GM23338 (cell line): ENCODE results near the gene PHACTR1. TPM values are rescaled to one million over a fixed set of nuclear protein-coding genes. Genes with fewer than 3 reads are reported as not detected.

ENCODE experiments used
- ATAC-seq: fragments of 200-7000 bp; cut with Tn5 transposase; 3 replicates; pipeline ENCODE4 v1.9.1; 2020
- DNase-seq: peaks from one replicate; pipeline ENCODE4 v3.0.0-alpha.2; 2015; ENCODE audit warnings: low spot score
- H2AFZ ChIP-seq: fragments of 200-600 bp; sonication (generic); 2 replicates; pipeline ENCODE4 v1.8.0; 2016; ENCODE audit warnings: antibody characterized with exemption, mild to moderate bottlenecking, moderate library complexity
- H3F3A ChIP-seq: fragments of 200-600 bp; sonication (generic); replicated peaks from 2 replicates; pipeline ENCODE4 v1.8.0; 2017; ENCODE audit warnings: antibody characterized with exemption, mixed run types, low read depth
- H3K27ac ChIP-seq: fragments of 200-600 bp; sonication (generic); 2 replicates; pipeline ENCODE4 v1.6.1; 2016; ENCODE audit warnings: low read depth
- H3K27me3 ChIP-seq: fragments of 200-600 bp; sonication (generic); 2 replicates; pipeline ENCODE4 v1.8.0; 2016; ENCODE audit warnings: mild to moderate bottlenecking, mixed run types, moderate library complexity; ENCODE audit not compliant: insufficient read depth
- H3K36me3 ChIP-seq: fragments of 200-600 bp; sonication (generic); 2 replicates; pipeline ENCODE4 v1.8.0; 2016; ENCODE audit warnings: mild to moderate bottlenecking; ENCODE audit not compliant: insufficient read depth
- H3K4me1 ChIP-seq: fragments of 200-600 bp; sonication (generic); 2 replicates; pipeline ENCODE4 v1.8.0; 2016; ENCODE audit warnings: mild to moderate bottlenecking, moderate library complexity; ENCODE audit not compliant: insufficient read depth
- H3K4me2 ChIP-seq: fragments of 200-600 bp; sonication (generic); 2 replicates; pipeline ENCODE4 v1.7.1; 2017; ENCODE audit warnings: mixed run types
- H3K4me3 ChIP-seq: fragments of 200-600 bp; sonication (generic); 2 replicates; pipeline ENCODE4 v1.6.1; 2016; ENCODE audit warnings: mixed run types
- H3K79me2 ChIP-seq: fragments of 200-600 bp; sonication (generic); replicated peaks from 2 replicates; pipeline ENCODE4 v1.8.0; 2017; ENCODE audit warnings: mild to moderate bottlenecking; ENCODE audit not compliant: insufficient read depth
- H3K9me2 ChIP-seq: fragments of 200-600 bp; sonication (generic); 2 replicates; pipeline ENCODE4 v1.8.0; 2017; ENCODE audit not compliant: insufficient read depth
- H4K20me1 ChIP-seq: fragments of 200-600 bp; sonication (generic); replicated peaks from 2 replicates; pipeline ENCODE4 v1.8.0; 2017; ENCODE audit warnings: mild to moderate bottlenecking; ENCODE audit not compliant: insufficient read depth
- H3K27ac Mint-ChIP-seq: 2 replicates; pipeline ENCODE4 v1.8.0; 2020; ENCODE audit warnings: inconsistent platforms, mild to moderate bottlenecking, moderate library complexity, mixed read lengths
- H3K27me3 Mint-ChIP-seq: 3 replicates; pipeline ENCODE4 v1.8.0; 2022; ENCODE audit warnings: low read depth, mild to moderate bottlenecking, moderate library complexity, mixed read lengths, inconsistent platforms; ENCODE audit not compliant: insufficient read depth, poor library complexity
- H3K36me3 Mint-ChIP-seq: 3 replicates; pipeline ENCODE4 v1.8.0; 2021; ENCODE audit warnings: low read depth, mild to moderate bottlenecking, inconsistent platforms, moderate library complexity, mixed read lengths
- H3K4me1 Mint-ChIP-seq: 3 replicates; pipeline ENCODE4 v1.8.0; 2020; ENCODE audit warnings: mild to moderate bottlenecking, inconsistent platforms, mixed read lengths
- H3K4me3 Mint-ChIP-seq: 3 replicates; pipeline ENCODE4 v1.8.0; 2021; ENCODE audit warnings: moderate library complexity, mild to moderate bottlenecking, inconsistent platforms, mixed read lengths
- H3K9me3 Mint-ChIP-seq: 3 replicates; pipeline ENCODE4 v1.8.0; 2020; ENCODE audit warnings: moderate library complexity, mild to moderate bottlenecking, inconsistent platforms, mixed read lengths
- EZH2 ChIP-seq: fragments of 200-600 bp; sonication (generic); IDR thresholded peaks from one replicate; pipeline ENCODE4 v1.8.0; 2017; ENCODE audit warnings: antibody characterized with exemption, mild to moderate bottlenecking, low read depth; ENCODE audit not compliant: unreplicated experiment
- EZH2phosphoT487 ChIP-seq: fragments of 200-600 bp; sonication (generic); IDR thresholded peaks from one replicate; pipeline ENCODE4 v1.8.1; 2018; ENCODE audit warnings: antibody characterized with exemption; ENCODE audit not compliant: unreplicated experiment
- NANOG ChIP-seq: IDR thresholded peaks from 2 replicates; pipeline ENCODE4 v1.6.1; 2016; ENCODE audit warnings: antibody characterized with exemption, borderline replicate concordance
- POLR2AphosphoS5 ChIP-seq: IDR thresholded peaks from 2 replicates; pipeline ENCODE4 v1.6.1; 2016; ENCODE audit warnings: antibody characterized with exemption, low read depth
- STAT1 ChIP-seq: IDR thresholded peaks from one replicate; pipeline ENCODE4 v1.6.1; 2016; ENCODE audit warnings: antibody characterized with exemption; ENCODE audit not compliant: unreplicated experiment
- ZNF114 ChIP-seq: fragments of 250-450 bp; sonication (Bioruptor Pico); IDR thresholded peaks from 2 replicates; pipeline ENCODE4 v1.5.0; 2020; ENCODE audit warnings: mild to moderate bottlenecking, moderate library complexity
- ZNF331 ChIP-seq: fragments of 250-450 bp; sonication (Bioruptor Pico); IDR thresholded peaks from 2 replicates; pipeline ENCODE4 v1.5.0; 2020; ENCODE audit warnings: low read depth, mild to moderate bottlenecking, moderate library complexity
- polyA plus RNA-seq: library from polyadenylated mRNA; unstranded; fragments of >200 nt; fragmentation: Nextera tagmentation; extraction: Ambion mirVana; gene quantifications from 2 replicates; pipeline ENCODE4 v1.2.1, GENCODE V29; 2016
- total RNA-seq: library from RNA; depleted of rRNA; stranded (reverse); fragments of >200 nt; shearing (Covaris generic); gene quantifications from 2 replicates; pipeline ENCODE4 v1.2.3, GENCODE V29; 2014
- TF ChIP-seq, protein P1 (sequence below): IDR thresholded peaks from one replicate; pipeline ENCODE4 v1.6.1; 2018; ENCODE audit warnings: antibody characterized with exemption; ENCODE audit not compliant: unreplicated experiment
- TF ChIP-seq, protein P2 (sequence below): IDR thresholded peaks from 2 replicates; pipeline ENCODE4 v1.6.1; 2016; ENCODE audit warnings: antibody characterized with exemption
- TF ChIP-seq, protein P3 (sequence below), 2 experiments: fragments of 200-600 bp in 1 of 2; sonication (generic) in 1 of 2; conservative IDR thresholded peaks; 2 replicates each; pipeline versions ENCODE4 v1.5.1 to v1.6.1; 2016 to 2017; ENCODE audit warnings: antibody characterized with exemption in 2 of 2, low read depth in 2 of 2, mild to moderate bottlenecking in 2 of 2, moderate library complexity in 1 of 2

Gene PHACTR1
- total and polyA plus RNA-seq, 2 experiments from 2014 or later, result 5.9 to 19.3 TPM

DNA sequence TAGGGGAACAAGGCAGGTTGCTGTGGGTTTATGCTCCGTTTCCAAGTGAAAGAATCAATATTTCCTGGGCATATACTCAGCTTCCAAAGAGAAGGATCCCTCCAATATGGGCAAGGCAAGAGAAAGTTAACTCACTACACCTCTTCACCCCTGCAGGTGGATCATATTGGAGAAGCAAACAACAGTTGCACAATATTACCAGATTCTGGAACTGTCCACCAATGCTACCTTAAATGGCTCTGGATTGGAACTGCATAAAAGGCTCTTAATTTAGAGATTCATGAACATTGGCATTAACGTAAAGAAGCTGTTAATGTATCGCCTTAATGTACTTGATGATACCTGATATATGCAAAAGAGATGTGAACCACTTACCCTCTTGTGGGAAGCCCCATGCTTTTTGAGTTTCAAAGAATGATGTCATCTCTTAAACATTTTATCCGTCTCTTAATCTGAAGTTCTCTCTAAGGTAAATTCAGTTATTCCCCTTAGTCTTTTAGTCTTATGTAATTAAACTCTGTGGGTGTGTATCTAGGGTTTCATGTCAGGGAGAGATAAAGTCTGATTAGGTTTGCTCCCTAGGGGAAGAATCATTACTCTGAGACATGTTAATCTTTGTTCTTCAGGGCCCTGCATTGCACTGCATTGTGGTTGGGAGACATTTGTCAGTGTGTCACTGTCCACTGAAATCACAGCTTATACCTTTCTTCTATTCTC is 99.5 kb downstream of the PHACTR1 start (continued):
- TF ChIP-seq, protein P1, sequence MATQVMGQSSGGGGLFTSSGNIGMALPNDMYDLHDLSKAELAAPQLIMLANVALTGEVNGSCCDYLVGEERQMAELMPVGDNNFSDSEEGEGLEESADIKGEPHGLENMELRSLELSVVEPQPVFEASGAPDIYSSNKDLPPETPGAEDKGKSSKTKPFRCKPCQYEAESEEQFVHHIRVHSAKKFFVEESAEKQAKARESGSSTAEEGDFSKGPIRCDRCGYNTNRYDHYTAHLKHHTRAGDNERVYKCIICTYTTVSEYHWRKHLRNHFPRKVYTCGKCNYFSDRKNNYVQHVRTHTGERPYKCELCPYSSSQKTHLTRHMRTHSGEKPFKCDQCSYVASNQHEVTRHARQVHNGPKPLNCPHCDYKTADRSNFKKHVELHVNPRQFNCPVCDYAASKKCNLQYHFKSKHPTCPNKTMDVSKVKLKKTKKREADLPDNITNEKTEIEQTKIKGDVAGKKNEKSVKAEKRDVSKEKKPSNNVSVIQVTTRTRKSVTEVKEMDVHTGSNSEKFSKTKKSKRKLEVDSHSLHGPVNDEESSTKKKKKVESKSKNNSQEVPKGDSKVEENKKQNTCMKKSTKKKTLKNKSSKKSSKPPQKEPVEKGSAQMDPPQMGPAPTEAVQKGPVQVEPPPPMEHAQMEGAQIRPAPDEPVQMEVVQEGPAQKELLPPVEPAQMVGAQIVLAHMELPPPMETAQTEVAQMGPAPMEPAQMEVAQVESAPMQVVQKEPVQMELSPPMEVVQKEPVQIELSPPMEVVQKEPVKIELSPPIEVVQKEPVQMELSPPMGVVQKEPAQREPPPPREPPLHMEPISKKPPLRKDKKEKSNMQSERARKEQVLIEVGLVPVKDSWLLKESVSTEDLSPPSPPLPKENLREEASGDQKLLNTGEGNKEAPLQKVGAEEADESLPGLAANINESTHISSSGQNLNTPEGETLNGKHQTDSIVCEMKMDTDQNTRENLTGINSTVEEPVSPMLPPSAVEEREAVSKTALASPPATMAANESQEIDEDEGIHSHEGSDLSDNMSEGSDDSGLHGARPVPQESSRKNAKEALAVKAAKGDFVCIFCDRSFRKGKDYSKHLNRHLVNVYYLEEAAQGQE, result no peak
- TF ChIP-seq, protein P2, sequence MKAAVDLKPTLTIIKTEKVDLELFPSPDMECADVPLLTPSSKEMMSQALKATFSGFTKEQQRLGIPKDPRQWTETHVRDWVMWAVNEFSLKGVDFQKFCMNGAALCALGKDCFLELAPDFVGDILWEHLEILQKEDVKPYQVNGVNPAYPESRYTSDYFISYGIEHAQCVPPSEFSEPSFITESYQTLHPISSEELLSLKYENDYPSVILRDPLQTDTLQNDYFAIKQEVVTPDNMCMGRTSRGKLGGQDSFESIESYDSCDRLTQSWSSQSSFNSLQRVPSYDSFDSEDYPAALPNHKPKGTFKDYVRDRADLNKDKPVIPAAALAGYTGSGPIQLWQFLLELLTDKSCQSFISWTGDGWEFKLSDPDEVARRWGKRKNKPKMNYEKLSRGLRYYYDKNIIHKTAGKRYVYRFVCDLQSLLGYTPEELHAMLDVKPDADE, result no peak
- no peak for TF ChIP-seq STAT1
- no peak for TF ChIP-seq EZH2
- TF ChIP-seq ZNF114 (CRISPR knock-in tag), result no peak

DNA sequence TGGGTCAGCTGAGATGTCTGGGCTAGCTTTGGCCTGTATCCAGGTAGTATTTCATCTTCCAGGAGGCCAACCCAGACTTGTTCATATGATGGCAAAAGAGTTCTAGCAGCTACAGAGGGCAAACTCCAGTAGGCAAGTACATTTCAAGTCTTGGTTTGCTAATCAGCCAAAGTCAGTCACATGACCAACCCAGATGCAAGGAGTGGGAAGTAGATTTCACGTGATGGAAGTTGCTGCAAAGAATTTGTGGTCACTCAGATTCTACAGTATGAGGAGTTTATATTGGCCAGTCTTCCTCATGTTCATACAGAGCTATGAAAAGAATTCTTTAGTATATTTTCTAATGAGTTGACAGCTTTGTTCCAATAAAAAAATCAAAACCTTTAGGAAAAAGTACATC is 101.8 kb downstream of the PHACTR1 start:
- Histone ChIP-seq H3K79me2 (no peaks in the 10 kb centered on the region), H4K20me1 (no peaks in the 10 kb centered on the region), H3K9me2 (no peaks in the 10 kb centered on the region), H3K27me3 (no peaks in the 10 kb centered on the region), H3K36me3 (no peaks in the 10 kb centered on the region), H3K4me3 (no peak overlapping the region), H3K27ac (no peak overlapping the region), H2AFZ (no peak overlapping the region), H3F3A (no peaks in the 10 kb centered on the region), H3K4me1 (no peaks in the 10 kb centered on the region), H3K4me2 (no peak overlapping the region)
- no peak for ATAC-seq
- Mint-ChIP-seq H3K4me1 (peaks cover 4% of the 10 kb centered on the region; the same call in 2 of the 3 replicates), H3K36me3 (no peaks in the 10 kb centered on the region; the same call in 2 of the 3 replicates), H3K4me3 (no peak overlapping the region), H3K9me3 (no peaks in the 10 kb centered on the region), H3K27me3 (no peaks in the 10 kb centered on the region), H3K27ac (no peak overlapping the region)
- DNase-seq, result no peak
- TF ChIP-seq, protein P3, sequence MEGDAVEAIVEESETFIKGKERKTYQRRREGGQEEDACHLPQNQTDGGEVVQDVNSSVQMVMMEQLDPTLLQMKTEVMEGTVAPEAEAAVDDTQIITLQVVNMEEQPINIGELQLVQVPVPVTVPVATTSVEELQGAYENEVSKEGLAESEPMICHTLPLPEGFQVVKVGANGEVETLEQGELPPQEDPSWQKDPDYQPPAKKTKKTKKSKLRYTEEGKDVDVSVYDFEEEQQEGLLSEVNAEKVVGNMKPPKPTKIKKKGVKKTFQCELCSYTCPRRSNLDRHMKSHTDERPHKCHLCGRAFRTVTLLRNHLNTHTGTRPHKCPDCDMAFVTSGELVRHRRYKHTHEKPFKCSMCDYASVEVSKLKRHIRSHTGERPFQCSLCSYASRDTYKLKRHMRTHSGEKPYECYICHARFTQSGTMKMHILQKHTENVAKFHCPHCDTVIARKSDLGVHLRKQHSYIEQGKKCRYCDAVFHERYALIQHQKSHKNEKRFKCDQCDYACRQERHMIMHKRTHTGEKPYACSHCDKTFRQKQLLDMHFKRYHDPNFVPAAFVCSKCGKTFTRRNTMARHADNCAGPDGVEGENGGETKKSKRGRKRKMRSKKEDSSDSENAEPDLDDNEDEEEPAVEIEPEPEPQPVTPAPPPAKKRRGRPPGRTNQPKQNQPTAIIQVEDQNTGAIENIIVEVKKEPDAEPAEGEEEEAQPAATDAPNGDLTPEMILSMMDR (conservative IDR thresholded peaks at IDR 0.05; ENCODE audit: low read depth in 2 of 2), result no peak
- TF ChIP-seq ZNF114 (CRISPR knock-in tag) (no peak), ZNF331 (no peak), EZH2 (no peak), STAT1 (no peak), NANOG (no peak), EZH2phosphoT487 (no peak), POLR2AphosphoS5 (no peak)
- TF ChIP-seq, protein P2, result no peak
- TF ChIP-seq, protein P1, result no peak
